ENCODE data around the gene MTM1.

DNA sequence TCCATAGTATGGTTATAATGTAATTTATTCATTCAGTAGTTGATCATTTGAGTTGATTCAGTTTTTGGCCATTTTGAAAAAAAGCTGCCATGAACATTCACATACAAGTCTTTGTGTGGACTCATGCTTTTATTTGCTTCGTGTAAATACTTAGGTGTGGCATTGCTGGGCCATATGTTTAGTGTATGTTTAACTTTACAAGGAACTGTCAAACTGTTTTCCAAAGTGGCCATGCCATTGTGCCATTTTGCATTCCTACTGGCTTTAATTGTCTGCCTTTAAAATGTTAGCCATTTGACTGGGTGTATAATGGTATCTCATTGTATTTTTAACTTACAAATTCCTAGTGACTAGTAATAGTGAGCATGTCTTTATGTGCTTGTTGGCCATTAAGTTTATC is 8.8 kb downstream of the MTM1 start:
- TF ChIP-seq RARB (CRISPR knock-in tag; IDR thresholded peaks at IDR 0.05) (no peak), PPARA (CRISPR knock-in tag; IDR thresholded peaks at IDR 0.05; ENCODE audit: borderline replicate concordance) (no peak), TCF4 (CRISPR knock-in tag; IDR thresholded peaks at IDR 0.05; ENCODE audit: borderline replicate concordance) (no peak), ZFP3 (CRISPR knock-in tag; IDR thresholded peaks at IDR 0.05) (no peak), ISL1 (CRISPR knock-in tag; IDR thresholded peaks at IDR 0.05) (no peak), ZNF70 (CRISPR knock-in tag; IDR thresholded peaks at IDR 0.05) (no peak), ZNF8 (CRISPR knock-in tag; IDR thresholded peaks at IDR 0.05) (no peak), OSR1 (CRISPR knock-in tag; IDR thresholded peaks at IDR 0.05) (no peak), ARNTL (CRISPR knock-in tag; IDR thresholded peaks at IDR 0.05; ENCODE audit: borderline replicate concordance, low read depth) (no peak), ESRRG (CRISPR knock-in tag; IDR thresholded peaks at IDR 0.05) (no peak)
- TF ChIP-seq, protein P1, sequence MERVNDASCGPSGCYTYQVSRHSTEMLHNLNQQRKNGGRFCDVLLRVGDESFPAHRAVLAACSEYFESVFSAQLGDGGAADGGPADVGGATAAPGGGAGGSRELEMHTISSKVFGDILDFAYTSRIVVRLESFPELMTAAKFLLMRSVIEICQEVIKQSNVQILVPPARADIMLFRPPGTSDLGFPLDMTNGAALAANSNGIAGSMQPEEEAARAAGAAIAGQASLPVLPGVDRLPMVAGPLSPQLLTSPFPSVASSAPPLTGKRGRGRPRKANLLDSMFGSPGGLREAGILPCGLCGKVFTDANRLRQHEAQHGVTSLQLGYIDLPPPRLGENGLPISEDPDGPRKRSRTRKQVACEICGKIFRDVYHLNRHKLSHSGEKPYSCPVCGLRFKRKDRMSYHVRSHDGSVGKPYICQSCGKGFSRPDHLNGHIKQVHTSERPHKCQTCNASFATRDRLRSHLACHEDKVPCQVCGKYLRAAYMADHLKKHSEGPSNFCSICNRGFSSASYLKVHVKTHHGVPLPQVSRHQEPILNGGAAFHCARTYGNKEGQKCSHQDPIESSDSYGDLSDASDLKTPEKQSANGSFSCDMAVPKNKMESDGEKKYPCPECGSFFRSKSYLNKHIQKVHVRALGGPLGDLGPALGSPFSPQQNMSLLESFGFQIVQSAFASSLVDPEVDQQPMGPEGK (CRISPR knock-in tag; IDR thresholded peaks at IDR 0.05; ENCODE audit: borderline replicate concordance) = no peak
- TF ChIP-seq, protein P2, sequence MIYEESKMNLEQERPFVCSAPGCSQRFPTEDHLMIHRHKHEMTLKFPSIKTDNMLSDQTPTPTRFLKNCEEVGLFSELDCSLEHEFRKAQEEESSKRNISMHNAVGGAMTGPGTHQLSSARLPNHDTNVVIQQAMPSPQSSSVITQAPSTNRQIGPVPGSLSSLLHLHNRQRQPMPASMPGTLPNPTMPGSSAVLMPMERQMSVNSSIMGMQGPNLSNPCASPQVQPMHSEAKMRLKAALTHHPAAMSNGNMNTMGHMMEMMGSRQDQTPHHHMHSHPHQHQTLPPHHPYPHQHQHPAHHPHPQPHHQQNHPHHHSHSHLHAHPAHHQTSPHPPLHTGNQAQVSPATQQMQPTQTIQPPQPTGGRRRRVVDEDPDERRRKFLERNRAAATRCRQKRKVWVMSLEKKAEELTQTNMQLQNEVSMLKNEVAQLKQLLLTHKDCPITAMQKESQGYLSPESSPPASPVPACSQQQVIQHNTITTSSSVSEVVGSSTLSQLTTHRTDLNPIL (CRISPR knock-in tag; IDR thresholded peaks at IDR 0.05; ENCODE audit: low read depth) = no peak
- TF ChIP-seq, protein P3, sequence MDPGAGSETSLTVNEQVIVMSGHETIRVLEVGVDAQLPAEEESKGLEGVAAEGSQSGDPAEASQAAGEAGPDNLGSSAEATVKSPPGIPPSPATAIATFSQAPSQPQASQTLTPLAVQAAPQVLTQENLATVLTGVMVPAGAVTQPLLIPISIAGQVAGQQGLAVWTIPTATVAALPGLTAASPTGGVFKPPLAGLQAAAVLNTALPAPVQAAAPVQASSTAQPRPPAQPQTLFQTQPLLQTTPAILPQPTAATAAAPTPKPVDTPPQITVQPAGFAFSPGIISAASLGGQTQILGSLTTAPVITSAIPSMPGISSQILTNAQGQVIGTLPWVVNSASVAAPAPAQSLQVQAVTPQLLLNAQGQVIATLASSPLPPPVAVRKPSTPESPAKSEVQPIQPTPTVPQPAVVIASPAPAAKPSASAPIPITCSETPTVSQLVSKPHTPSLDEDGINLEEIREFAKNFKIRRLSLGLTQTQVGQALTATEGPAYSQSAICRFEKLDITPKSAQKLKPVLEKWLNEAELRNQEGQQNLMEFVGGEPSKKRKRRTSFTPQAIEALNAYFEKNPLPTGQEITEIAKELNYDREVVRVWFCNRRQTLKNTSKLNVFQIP (CRISPR knock-in tag; IDR thresholded peaks at IDR 0.05; ENCODE audit: borderline replicate concordance, low read depth) = no peak
- TF ChIP-seq, protein P4, sequence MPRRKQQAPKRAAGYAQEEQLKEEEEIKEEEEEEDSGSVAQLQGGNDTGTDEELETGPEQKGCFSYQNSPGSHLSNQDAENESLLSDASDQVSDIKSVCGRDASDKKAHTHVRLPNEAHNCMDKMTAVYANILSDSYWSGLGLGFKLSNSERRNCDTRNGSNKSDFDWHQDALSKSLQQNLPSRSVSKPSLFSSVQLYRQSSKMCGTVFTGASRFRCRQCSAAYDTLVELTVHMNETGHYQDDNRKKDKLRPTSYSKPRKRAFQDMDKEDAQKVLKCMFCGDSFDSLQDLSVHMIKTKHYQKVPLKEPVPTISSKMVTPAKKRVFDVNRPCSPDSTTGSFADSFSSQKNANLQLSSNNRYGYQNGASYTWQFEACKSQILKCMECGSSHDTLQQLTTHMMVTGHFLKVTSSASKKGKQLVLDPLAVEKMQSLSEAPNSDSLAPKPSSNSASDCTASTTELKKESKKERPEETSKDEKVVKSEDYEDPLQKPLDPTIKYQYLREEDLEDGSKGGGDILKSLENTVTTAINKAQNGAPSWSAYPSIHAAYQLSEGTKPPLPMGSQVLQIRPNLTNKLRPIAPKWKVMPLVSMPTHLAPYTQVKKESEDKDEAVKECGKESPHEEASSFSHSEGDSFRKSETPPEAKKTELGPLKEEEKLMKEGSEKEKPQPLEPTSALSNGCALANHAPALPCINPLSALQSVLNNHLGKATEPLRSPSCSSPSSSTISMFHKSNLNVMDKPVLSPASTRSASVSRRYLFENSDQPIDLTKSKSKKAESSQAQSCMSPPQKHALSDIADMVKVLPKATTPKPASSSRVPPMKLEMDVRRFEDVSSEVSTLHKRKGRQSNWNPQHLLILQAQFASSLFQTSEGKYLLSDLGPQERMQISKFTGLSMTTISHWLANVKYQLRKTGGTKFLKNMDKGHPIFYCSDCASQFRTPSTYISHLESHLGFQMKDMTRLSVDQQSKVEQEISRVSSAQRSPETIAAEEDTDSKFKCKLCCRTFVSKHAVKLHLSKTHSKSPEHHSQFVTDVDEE (CRISPR knock-in tag; IDR thresholded peaks at IDR 0.05) = no peak
